HL-60 (cell line): ENCODE measurements around the gene RXFP4.

Experiments
- DNase-seq, 2 experiments: peaks; one replicate each; pipeline ENCODE4 v3.0.0-alpha.2; 2010 to 2020; ENCODE audit warnings: low read depth in 1 of 2, low spot score in 1 of 2
- H3K27ac ChIP-seq: fragments of 250-450 bp; sonication (Bioruptor Pico); replicated peaks from 2 replicates; pipeline ENCODE4 v1.5.1; 2020; ENCODE audit warnings: mild to moderate bottlenecking, moderate library complexity
- H3K27me3 ChIP-seq: fragments of 250-450 bp; sonication (Bioruptor Pico); 2 replicates; pipeline ENCODE4 v1.5.1; 2021; ENCODE audit warnings: mild to moderate bottlenecking, moderate library complexity; ENCODE audit not compliant: insufficient read depth, poor library complexity, severe bottlenecking
- H3K4me3 ChIP-seq: replicated peaks from 2 replicates; pipeline ENCODE4 v1.5.1; 2011; ENCODE audit warnings: mild to moderate bottlenecking, control low read depth, low read length; ENCODE audit not compliant: insufficient read depth
- CTCF ChIP-seq: IDR thresholded peaks from one replicate; pipeline ENCODE4 v1.5.1; 2011; ENCODE audit warnings: low read length, control low read depth, inconsistent platforms; ENCODE audit not compliant: insufficient read depth
- GABPA ChIP-seq: IDR thresholded peaks from 2 replicates; pipeline ENCODE4 v1.6.1; 2012; ENCODE audit warnings: low read depth
- POLR2AphosphoS5 ChIP-seq: IDR thresholded peaks from 2 replicates; pipeline ENCODE4 v1.6.1; 2012; ENCODE audit warnings: low read depth
- REST ChIP-seq: IDR thresholded peaks from 2 replicates; pipeline ENCODE4 v1.6.1; 2012; ENCODE audit warnings: low read depth; ENCODE audit not compliant: insufficient replicate concordance
- SPI1 ChIP-seq: IDR thresholded peaks from 2 replicates; pipeline ENCODE4 v1.6.1; 2012; ENCODE audit warnings: low read depth, mild to moderate bottlenecking, borderline replicate concordance

The RXFP4 gene

DNA sequence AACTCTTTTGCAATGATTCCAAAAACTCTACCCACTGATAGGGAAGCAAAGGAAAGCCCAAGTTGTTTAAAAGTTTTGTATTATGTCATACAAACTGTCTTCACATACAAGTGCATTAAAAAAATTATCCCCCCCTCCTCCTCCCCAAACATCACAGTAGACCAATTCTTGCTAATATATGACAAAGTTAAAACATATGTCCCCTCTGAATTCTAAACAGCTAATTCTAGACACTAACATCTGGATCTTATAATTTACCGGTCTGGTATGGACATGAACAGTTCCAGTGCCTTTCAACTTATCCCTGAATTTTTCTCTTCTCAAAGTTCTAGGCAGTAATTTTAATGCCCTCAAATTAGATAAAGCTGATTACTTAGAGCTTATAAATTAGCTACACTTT, 43.7 kb upstream of the RXFP4 start:
- DNase-seq, result no peak
- Histone ChIP-seq H3K27me3 (no peaks in the 10 kb centered on the region), H3K4me3 (no peak overlapping the region), H3K27ac (no peak overlapping the region)
- no peak for TF ChIP-seq SPI1
- no peak for TF ChIP-seq POLR2AphosphoS5
- no peak for TF ChIP-seq GABPA
- no peak for TF ChIP-seq REST
- TF ChIP-seq CTCF, result no peak

DNA sequence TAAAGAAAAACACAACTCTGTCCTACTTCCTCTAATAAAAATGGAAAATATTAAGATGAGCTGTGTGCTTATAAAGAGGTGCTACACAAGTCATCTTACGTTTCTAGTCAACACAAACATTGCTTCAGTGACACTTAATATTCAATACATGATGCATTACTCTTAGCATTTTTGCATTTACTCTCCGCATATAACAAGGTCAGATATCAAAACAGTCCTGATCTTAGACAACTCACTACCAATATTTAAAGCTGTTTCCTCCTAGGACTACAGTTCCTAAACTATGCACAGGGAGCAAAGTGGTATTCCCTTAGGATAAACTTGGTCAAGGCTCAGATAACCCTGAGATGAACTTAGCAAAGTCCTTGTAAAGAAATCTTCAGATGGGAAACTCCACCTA, 42.5 kb upstream of the RXFP4 start:
- Histone ChIP-seq H3K4me3 (no peak overlapping the region), H3K27me3 (no peaks in the 10 kb centered on the region), H3K27ac (no peak overlapping the region)
- TF ChIP-seq REST, result no peak
- TF ChIP-seq CTCF, result no peak
- TF ChIP-seq SPI1, result no peak
- no peak for DNase-seq

DNA sequence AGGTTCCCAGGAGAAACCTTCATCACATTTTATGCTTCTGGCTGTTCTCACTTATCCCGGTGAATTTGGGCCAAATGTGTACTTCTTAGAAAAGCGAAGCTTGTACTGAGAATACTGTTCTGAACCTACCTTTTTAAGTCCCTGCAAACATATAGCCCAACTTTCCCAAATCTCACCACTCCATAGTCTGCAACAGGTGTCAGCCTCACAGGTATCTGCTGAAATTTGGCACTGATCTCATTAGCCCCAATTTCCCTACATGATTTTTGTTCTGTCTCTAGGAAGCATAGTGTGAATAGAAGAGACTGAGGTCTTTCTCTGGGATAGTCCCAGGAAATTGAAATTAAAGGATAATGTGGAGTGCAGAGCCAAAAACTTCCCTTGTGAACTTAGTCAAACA, 41.8 kb upstream of the RXFP4 start:
- Histone ChIP-seq H3K27ac (no peak overlapping the region), H3K4me3 (no peak overlapping the region), H3K27me3 (no peaks in the 10 kb centered on the region)
- DNase-seq, result no peak
- no peak for TF ChIP-seq GABPA
- TF ChIP-seq POLR2AphosphoS5, result no peak
- TF ChIP-seq REST, result no peak
- no peak for TF ChIP-seq CTCF
- no peak for TF ChIP-seq SPI1
